GM18498 (cell line): ENCODE data around the gene RB1.

Source experiments
- ATAC-seq: cut with Tn5 transposase; IDR thresholded peaks from one replicate; pipeline ENCODE4 v1.9.1; 2021; ENCODE audit warnings: mild to moderate bottlenecking, moderate library complexity; ENCODE audit not compliant: unreplicated experiment

The RB1 gene

DNA sequence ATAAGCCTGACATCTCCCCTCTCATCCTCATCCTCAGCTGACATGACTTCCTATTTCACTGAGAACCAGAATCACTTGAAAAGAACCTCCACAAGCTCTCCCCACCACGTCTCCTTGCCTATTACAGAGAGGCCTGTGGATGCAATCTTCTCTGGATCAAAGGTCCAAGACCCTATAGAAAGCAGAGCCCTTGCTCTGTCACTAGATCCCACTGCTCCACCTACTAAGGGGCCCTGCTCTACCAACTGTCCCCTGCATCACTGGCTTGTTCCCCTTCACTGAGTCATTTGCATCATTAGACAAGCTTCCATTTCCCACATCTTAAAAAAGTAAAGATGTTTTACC is 188.5 kb downstream of the RB1 start:
- ATAC-seq: peak; percentile 52

DNA sequence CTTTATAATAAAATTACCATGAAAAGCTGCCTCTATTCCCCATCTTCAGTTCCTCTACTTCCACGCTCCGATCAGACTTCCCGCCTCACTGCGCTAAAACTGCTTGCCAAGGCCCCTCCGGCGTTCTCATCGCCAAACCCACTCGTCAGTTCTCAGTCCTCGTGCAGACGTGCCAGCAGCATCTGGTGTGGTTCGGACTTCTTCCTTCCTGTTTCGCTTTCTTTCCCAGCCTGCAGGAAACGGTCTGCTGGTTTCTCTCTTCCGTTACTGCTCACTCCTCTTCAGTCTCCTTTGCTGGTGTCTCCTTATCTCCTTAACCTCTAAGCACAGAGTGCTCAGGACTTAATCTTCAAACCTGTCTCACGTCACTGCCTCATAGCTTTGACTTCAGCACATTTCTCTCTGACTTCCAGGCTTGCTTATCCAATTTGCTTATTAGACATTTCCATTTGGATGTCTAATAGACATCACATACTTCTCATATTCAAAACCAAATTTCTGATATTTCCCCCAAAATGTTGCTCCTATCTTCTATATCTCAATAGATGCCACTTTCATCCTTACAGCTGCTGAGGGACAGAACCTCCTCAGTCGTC is 189.0 kb downstream of the RB1 start:
- ATAC-seq: peak; percentile 78

DNA sequence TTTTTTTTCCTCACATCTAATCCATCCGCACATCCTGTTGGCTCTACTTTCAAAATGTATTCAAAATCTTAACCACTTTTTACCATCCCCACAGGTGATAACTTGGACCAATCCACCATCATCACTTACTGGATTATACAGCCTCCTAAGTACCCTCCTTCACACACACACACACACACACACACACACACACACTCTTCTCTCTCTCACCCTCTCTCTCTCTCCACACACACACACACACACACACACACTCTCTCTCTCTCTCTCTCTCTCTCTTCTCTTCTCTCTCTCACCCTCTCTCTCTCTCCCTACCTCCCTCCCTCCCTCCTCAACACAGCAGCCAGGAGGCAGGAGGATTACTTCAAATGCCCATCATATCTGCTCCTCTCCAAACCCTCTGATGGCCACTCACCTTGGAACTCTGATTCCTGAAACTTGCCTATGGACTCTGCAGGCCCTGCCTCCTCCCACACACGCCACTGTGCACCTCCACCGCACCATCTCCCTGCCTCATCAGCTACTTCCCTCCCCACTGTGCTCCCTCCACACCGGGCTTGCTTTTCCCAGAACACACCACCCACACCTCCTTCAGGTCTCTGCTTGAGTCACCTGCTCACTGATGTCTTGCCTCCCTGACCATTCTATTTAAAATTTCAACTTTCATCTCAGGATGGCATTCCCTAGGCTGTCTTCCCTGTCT is 189.7 kb downstream of the RB1 start:
- ATAC-seq: no peak

DNA sequence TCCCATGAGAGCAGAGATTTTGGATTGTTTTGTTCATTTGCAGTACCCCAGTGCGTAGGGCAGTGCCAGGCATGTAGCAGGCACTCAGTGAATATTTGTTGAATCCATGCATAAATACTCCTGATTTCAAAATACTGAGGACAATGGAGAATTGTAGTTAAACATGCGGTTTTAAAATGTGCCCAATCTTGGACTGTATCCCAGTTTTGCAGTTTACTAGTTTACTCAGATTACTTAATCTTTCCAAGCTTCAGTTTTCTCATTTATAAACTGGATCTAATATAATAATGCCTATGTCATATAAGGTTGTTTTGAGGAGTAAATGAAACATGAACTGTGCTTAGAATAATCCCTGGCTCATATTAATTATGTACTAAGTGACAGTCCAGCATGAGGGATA is 190.3 kb downstream of the RB1 start:
- ATAC-seq: no peak

DNA sequence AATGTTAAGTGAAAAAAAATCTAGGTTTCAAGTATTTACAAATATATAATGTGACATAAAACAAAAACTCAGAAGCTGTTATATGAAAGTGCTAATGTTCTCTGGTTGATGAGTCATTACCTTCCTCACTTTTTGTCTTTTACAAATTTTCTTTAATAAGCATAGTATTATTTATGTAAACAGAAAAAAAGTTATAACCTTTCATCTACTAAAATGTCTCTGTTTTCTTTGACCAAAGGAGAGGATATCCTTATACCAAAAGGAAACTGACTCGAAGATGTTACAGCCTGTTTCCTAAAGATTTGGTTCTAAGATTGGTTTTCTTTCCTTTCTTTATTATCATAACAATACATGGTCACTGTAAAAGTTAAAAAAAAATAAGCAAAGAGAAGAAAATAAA is 191.3 kb downstream of the RB1 start:
- no peak for ATAC-seq

DNA sequence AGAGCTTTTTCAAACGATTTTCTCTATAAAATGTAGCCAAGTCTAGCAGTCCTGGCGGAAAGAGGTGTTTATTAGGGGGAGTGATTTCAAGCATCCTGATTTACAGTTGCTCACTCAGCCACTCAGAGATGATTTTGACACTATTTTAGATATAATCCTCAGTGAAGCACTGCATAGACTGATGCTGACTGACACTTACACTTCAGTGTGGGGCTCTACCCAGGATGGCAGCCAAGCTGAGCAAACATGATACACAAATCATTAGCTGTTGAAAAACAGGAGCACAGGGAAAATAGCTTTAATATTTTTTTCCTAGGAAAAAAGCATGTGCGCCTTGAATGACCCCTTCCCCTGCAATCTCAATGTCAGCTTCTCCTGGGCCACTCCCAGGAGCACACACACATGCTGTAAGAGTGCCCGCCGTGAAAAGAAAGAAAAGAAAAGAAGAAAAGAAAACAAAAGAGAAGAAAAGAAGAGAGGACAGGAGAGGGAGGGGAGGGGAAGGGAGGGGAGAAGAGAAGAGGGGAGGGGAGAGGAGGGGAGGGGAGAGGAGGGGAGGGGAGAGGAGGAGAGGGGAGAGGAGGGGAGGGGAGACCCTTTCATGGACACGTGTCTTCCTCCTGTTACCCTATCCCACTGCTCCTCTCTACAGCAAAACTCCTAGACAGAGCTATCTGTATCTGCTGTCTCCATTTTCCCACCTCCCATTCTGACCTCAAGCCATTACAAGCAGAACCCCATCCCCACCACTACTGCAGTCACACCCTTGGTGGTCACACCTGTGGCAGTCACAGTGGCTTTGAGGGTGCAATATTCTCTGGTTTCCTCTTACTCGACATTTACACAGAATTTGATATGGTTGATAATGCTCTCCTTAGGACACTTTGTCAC is 193.0 kb downstream of the RB1 start:
- no peak for ATAC-seq

DNA sequence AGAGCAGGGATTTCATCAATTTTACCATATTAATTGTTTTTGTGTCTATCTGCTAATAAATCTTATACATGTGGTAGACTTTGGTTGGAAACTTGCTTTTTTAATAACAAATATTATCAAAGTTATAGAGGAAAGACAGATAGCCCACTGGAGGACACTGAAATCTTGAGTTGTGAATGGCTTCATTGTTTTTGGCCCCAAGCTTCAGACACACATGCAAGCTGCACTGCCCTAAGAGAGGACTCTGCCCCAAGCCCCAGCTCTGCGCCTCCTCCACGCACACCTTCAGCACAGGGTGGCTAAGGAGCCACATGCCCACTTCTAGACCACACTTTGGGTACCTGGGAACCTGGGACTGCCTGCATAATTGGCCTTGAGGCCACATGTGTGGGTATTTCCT is 194.1 kb downstream of the RB1 start:
- ATAC-seq: no peak

DNA sequence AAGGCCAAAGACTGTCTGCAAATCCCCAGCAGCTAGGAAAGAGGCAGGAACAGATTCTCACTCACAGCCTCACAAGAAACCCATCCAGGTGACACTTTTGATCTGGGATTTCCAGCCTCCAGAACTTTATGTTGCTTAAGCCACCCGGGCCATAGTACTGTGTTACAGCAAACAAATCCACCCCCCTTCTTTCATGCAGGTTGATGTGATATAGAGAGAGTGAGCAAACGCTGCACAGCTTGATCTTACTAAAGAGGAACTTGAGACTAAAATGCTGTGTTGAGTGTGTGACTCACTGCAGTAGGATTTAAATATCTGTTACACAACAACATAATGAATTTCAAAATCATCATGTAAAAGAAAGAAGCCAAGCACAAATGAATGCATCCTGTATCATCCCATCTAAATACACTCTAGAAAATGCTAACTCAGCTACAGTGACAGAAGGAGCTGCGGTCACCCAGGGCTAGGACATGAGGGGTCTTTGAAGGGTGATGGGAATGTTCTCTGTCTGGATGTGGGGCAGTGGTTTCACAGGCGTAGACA is 197.2 kb downstream of the RB1 start:
- ATAC-seq: peak; percentile 36

DNA sequence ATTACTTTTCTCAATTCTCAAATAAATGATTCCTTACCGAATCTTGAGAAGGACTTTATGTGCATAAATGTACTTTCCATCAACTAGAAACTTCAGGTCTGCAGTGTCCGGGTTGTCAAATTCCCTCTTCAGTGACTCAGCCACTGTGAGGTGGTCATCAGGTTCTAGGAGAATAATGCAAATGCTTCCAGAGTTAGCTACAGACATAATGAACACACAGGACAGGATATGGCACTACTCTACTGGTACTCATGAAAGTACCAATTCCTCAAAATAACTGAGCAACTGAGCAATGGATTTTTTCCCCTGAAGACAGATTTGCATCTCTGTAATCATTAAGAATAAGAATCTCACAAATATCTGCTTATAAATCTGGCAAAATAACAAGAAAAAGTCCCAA is 198.2 kb downstream of the RB1 start:
- ATAC-seq: peak; percentile 28

DNA sequence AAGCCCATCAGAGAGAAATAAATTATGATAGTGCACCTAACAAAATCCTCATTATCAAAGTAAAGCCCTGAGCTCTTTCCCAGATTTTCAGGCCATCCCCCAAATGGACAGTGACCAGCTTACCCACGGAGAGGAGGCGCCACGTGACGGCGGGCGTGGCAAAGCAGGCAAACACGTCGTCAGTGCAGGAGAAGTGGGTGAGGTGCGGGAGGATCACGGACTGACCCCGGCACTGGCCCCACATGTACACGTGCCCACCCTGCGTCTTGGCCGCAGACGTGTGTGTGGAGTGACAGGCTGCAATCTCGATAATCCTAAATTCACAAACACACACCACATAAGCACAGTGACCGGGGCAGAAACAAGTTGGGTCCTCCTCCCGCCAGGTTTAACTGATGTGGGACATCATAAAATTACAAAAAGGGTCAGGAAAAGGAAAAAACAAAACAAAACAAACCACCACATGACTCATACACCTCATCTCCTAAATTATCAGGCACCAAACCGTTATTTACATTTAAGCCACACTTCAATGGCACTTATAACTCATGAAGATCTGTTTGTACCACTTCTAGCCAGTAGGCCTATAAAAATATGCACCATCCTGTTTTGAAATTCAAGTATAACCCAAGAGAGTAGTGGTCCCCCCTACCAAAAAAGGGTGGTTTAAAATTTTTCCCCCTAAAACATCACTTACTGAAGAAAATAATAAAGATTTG is 199.2 kb downstream of the RB1 start:
- no peak for ATAC-seq

DNA sequence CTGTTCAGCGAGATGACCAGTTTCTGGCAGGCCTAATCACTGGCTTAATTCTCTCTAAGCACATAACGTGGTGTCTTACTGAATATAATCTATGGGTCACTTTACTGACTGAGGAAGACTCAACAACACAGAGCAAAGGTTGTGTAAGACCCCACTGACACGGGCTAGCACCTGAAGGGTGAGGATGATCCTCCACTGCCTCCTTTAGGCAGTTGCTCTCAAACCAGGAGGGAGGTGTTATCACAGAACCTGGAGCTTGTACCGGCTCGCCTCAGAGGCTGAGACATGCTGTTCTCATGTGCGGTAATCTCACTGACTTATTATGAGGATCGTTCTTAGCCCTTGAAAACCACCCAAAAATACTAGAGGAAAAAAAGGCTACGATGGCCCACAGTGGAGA is 201.1 kb downstream of the RB1 start:
- peak; percentile 32 for ATAC-seq

DNA sequence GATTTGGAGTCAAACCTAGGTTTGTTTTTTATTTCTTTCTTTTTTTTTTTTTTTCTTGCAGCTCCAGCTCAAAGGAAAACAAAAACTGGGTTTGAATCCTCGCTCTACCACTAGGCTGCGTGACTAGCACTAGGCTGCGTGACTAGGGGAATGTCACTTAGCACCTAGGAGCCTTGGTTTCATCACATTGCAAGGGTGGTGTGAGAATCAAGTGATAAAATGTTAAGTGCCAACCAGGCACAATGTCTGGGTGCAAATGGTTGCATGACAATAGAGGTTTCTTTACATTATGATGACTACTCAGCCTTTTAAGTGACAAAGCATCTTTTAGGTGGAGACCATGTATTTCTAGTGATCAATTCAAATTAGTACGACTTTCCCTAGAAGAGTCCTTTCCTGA is 201.5 kb downstream of the RB1 start:
- peak; percentile 39 for ATAC-seq

DNA sequence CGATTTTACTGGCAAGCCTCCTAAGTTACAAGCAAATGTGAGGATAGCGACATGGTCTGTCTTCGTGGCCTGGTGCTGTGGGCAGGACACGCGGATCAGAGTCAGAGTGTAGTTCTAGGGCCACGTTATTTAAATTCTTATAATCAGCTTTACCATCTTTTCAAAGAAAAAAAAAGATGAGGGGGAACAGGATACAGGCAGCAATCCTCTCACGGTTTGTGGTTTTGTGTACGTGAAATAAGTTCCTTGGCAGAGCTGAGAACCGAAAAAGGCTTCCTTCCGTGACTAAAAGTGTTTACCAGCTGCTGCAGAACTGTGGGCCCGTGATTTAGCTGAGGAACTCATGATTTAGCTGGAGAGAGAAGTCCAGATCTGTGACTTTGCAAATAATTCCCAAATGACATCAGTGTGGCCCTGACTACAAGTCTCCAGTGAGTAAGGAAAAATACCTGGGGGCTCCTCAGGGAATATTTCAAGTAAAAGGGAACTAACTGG is 202.1 kb downstream of the RB1 start:
- ATAC-seq: peak; percentile 62

DNA sequence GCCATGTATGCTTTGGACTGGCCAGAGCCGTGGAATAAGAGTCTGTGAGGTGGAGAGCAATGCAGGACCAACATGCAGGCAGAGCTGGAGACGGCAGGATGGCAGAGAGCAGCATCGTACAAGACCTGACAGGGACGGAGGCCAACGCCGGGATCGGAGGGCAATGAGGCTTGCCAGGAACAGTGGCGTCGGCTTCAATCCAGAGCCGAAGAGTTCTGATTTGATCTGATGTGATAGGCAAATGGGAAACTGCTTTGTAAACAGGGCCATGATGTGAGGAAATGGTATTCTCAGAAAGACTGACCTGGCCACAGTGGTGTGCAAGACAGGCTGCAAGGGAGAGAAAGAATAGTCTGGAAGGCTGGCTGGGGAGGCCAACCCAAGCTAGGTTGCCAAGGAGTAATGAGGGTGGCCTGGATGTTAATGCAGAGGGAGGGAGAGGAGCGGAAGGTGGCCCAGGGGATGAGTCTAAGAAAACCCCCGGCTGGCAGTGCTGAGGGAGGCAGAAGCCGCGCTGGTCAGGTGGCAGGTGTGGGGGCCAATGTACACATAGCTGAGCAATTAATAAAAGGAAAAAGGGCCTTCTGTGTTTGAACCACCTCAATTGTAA is 202.6 kb downstream of the RB1 start:
- ATAC-seq: peak; percentile 11

DNA sequence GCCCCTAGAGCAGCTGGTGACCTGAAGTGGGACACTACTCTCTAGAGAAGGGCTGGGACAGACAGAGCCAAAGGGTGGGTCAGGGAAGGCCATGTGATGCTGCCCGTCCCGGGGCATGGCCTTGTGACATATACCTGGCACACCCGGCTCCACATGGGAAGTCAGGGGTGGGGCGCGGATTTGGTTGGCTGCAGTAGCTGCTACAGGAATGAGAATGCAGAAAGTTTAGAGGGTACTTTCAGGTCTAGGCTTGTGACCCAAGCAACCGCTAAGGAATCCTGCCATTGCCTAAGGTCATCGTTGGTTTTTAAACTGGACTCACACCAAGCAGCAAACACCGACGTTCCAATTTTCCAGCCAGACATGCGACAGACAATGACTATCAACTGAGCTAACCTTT is 203.5 kb downstream of the RB1 start:
- ATAC-seq: no peak

DNA sequence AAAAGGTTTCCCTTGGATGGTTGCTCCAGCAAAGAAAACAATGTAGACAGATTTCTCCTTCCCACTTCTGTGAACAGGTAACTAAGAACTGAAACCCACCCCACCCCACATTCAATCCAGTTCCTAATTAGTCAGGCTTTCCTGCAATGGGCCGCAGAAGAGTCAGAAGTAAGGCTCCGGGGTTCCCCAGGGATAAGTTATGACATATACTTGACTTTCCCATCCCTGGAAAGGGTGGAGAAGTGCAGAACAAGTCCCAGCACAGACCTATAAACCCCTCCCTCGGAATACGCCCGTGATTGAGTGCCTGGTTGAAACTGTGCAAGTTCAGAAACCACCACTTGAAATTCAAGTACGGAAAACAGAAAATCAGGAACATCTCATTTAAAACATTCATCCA is 204.5 kb downstream of the RB1 start:
- ATAC-seq: no peak

DNA sequence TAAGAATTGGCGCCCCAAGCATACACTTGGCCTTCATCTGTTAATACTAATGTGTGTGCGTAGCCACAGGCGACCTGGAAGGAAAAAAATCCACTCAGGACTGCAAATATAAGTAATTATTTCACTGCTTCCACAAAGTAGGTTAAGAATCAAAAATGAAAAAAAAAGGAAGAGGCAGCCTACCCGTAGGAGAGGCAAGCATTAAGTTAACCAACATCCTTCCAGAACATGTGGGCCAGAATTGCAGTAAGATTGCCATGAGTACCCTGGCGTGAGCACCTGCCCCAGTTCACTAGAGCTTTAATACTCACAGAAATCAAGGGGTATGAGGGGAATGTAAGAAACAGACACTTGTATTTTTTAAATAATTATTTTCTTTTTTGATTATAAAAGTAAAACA is 207.1 kb downstream of the RB1 start:
- no peak for ATAC-seq

DNA sequence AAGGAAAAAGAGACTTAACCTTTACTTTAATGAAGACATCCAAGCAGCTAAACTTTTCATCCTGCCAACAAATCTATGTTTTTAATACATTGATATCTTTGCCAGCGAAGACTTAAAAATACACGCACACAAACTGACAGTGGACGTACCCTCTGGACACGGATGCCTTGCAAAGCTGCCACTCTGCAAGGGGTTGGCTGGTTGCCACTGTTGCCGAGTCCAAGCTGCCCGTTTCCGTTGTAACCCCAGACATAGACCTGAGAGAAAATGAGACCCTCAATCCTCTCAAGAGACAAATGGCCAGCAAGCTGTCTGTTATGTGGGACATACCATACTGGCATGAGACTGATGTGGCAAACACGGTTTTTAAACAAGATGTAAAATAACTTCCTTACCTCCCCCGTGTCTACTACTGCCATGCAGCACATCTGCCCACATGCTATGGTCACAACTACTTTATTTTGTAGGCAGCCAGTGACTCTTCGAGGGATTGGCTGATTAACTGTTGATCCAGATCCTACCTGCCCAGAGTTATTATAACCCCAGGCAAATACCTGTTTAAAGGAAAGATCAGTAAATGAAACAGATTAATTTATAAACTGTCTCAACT is 208.2 kb downstream of the RB1 start:
- no peak for ATAC-seq

DNA sequence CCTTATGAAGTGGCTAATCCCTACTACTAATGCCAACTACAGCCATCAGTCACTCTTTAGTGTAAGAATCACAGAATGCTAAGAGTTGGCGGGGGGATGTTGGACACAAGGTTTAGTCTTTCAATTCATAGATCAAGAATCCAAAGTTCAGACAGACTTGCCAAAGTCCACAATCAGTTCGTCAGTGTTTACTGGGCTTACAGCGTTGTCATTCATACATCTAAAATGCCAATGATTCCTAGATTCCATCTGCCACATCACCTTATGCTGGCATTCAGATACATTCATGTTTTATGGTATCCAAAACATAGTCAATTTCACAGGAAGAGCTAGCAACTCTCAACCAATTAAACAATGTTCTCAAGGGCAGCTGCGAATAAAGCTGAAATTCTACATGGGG is 211.2 kb downstream of the RB1 start:
- no peak for ATAC-seq

DNA sequence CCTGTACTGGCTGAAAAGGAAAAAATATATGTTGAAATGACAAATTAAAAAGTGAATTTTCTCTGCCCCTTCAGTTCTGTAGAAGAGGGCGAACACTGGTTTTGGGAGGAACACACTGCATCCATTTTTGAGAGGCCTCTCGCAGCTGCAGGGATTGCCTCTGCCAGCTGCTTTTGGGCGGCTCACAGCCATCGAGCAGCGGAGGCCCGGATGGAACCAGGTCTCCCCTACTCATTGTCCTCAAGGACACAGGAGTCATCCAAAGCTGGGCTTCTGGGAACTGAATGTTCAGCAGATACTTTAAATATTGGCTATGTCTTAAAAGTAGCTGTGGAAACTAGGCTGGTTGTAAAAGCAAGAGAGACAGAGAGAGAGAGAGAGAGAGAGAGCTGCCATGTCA is 212.2 kb downstream of the RB1 start:
- ATAC-seq: no peak
